Activated T-helper 2 cell treated with anti-CD3 and anti-CD28 coated beads, Interferon-gamma antibody, Interleukin-2, Interleukin-4, amounts not matched to agents 10 μg/mL and 5 μg/mL and 100 μg/mL, durations not matched to agents 14 hours and 24 hours and 36 hours (primary cell): ENCODE data around the gene APP. TPM values are rescaled to one million over a fixed set of nuclear protein-coding genes. Genes with fewer than 3 reads are reported as not detected.

Experiments
- DNase-seq: peaks from one replicate; pipeline ENCODE4 v3.0.0; 2021; ENCODE audit warnings: low spot score
- H3K27ac Mint-ChIP-seq: one replicate; pipeline ENCODE4 v1.8.0; 2021; ENCODE audit warnings: mixed read lengths
- H3K27me3 Mint-ChIP-seq: one replicate; pipeline ENCODE4 v1.8.0; 2021; ENCODE audit warnings: low read depth, mixed read lengths
- H3K36me3 Mint-ChIP-seq: one replicate; pipeline ENCODE4 v1.8.0; 2021; ENCODE audit warnings: low read depth, mixed read lengths
- H3K4me1 Mint-ChIP-seq: one replicate; pipeline ENCODE4 v1.8.0; 2021; ENCODE audit warnings: low read depth, mixed read lengths
- H3K4me3 Mint-ChIP-seq: one replicate; pipeline ENCODE4 v1.8.0; 2021; ENCODE audit warnings: low read depth, mild to moderate bottlenecking, moderate library complexity, mixed read lengths
- H3K9me3 Mint-ChIP-seq: one replicate; pipeline ENCODE4 v1.8.0; 2021; ENCODE audit warnings: mixed read lengths
- intact Hi-C: fragments of 100-400 bp; cut with micrococcal nuclease; formaldehyde crosslinking; loops from one replicate; pipeline ENCODE4 v1.15.1; 2023
- total RNA-seq: library from RNA; stranded (reverse); gene quantifications from 2 replicates; pipeline ENCODE4 v1.2.3, GENCODE V29; 2022

APP gene
- total RNA-seq, 1 donor from 2014 or later, result 86.5 TPM

GRCh38 chr21:25961042-25961441, 209.5 kb downstream of the APP start:
- Mint-ChIP-seq H3K36me3 (no peaks in the 10 kb centered on the region), H3K4me3 (no peak overlapping the region), H3K4me1 (peaks cover 3% of the 10 kb centered on the region), H3K27me3 (no peaks in the 10 kb centered on the region), H3K27ac (no peak overlapping the region), H3K9me3 (no peaks in the 10 kb centered on the region)
- intact Hi-C loops, result no loop called here
- DNase-seq, result no peak

- intact Hi-C loops, result no loop called here
- Mint-ChIP-seq H3K4me3 (no peak overlapping the region), H3K27me3 (no peaks in the 10 kb centered on the region), H3K36me3 (no peaks in the 10 kb centered on the region), H3K27ac (no peak overlapping the region), H3K4me1 (peaks cover 3% of the 10 kb centered on the region), H3K9me3 (no peaks in the 10 kb centered on the region)
- no peak for DNase-seq
Observed at GRCh38 chr21:25960402-25960801, 210.2 kb downstream of the APP start.

- no peaks in the 10 kb centered on the region for H3K9me3 Mint-ChIP-seq
- H3K36me3 Mint-ChIP-seq, result no peaks in the 10 kb centered on the region
- intact Hi-C loops, result no loop called here
- no peak overlapping the region for H3K27ac Mint-ChIP-seq
- peaks cover 3% of the 10 kb centered on the region for H3K4me1 Mint-ChIP-seq
- no peak overlapping the region for H3K4me3 Mint-ChIP-seq
- no peaks in the 10 kb centered on the region for H3K27me3 Mint-ChIP-seq
- no peak for DNase-seq
Observed at GRCh38 chr21:25959799-25960198, 210.8 kb downstream of the APP start.

- Mint-ChIP-seq H3K27me3 (no peaks in the 10 kb centered on the region), H3K36me3 (peaks cover 5% of the 10 kb centered on the region), H3K9me3 (no peaks in the 10 kb centered on the region), H3K4me3 (no peak overlapping the region), H3K27ac (no peak overlapping the region), H3K4me1 (peaks cover 3% of the 10 kb centered on the region)
- no peak for DNase-seq
- intact Hi-C loops, result no loop called here
Observed at GRCh38 chr21:25956993-25957714, 213.4 kb downstream of the APP start.

- no peak for DNase-seq
- Mint-ChIP-seq H3K27me3 (no peaks in the 10 kb centered on the region), H3K4me1 (no peaks in the 10 kb centered on the region), H3K36me3 (peaks cover 5% of the 10 kb centered on the region), H3K9me3 (no peaks in the 10 kb centered on the region), H3K4me3 (no peak overlapping the region), H3K27ac (no peak overlapping the region)
- intact Hi-C loops, result no loop called here
Observed at GRCh38 chr21:25955646-25956045, 214.9 kb downstream of the APP start.

- DNase-seq, result no peak
- Mint-ChIP-seq H3K36me3 (peaks cover 5% of the 10 kb centered on the region), H3K27ac (no peak overlapping the region), H3K27me3 (no peaks in the 10 kb centered on the region), H3K9me3 (no peaks in the 10 kb centered on the region), H3K4me1 (no peaks in the 10 kb centered on the region), H3K4me3 (no peak overlapping the region)
- intact Hi-C loops, result no loop called here
Observed at GRCh38 chr21:25953659-25954058, 216.9 kb downstream of the APP start.

- no peak for DNase-seq
- Mint-ChIP-seq H3K36me3 (peaks cover 5% of the 10 kb centered on the region), H3K9me3 (no peaks in the 10 kb centered on the region), H3K4me1 (no peaks in the 10 kb centered on the region), H3K4me3 (no peak overlapping the region), H3K27ac (no peak overlapping the region), H3K27me3 (no peaks in the 10 kb centered on the region)
- intact Hi-C loops, result no loop called here
Observed at GRCh38 chr21:25953196-25953595, 217.4 kb downstream of the APP start.

GRCh38 chr21:25952306-25952705, 218.3 kb downstream of the APP start:
- Mint-ChIP-seq H3K27me3 (no peaks in the 10 kb centered on the region), H3K4me1 (no peaks in the 10 kb centered on the region), H3K9me3 (no peaks in the 10 kb centered on the region), H3K36me3 (peaks cover 5% of the 10 kb centered on the region), H3K4me3 (no peak overlapping the region), H3K27ac (no peak overlapping the region)
- no peak for DNase-seq
- intact Hi-C loops, result no loop called here

- intact Hi-C loops, result no loop called here
- Mint-ChIP-seq H3K4me3 (no peak overlapping the region), H3K27me3 (no peaks in the 10 kb centered on the region), H3K4me1 (no peaks in the 10 kb centered on the region), H3K27ac (no peak overlapping the region), H3K36me3 (peaks cover 7% of the 10 kb centered on the region), H3K9me3 (peaks cover 6% of the 10 kb centered on the region)
- DNase-seq, result no peak
Observed at GRCh38 chr21:25949701-25950100, 220.9 kb downstream of the APP start.

- no peak overlapping the region for H3K4me3 Mint-ChIP-seq
- no peaks in the 10 kb centered on the region for H3K27me3 Mint-ChIP-seq
- intact Hi-C loops, result no loop called here
- no peaks in the 10 kb centered on the region for H3K4me1 Mint-ChIP-seq
- peaks cover 3% of the 10 kb centered on the region for H3K36me3 Mint-ChIP-seq
- DNase-seq, result no peak
- peaks cover 6% of the 10 kb centered on the region for H3K9me3 Mint-ChIP-seq
- H3K27ac Mint-ChIP-seq, result no peak overlapping the region
Observed at GRCh38 chr21:25944672-25945213, 225.8 kb downstream of the APP start.

- H3K27me3 Mint-ChIP-seq, result no peaks in the 10 kb centered on the region
- H3K27ac Mint-ChIP-seq, result no peak overlapping the region
- H3K4me1 Mint-ChIP-seq, result no peaks in the 10 kb centered on the region
- intact Hi-C loops, result no loop called here
- H3K36me3 Mint-ChIP-seq, result peaks cover 3% of the 10 kb centered on the region
- no peak for DNase-seq
- no peak overlapping the region for H3K4me3 Mint-ChIP-seq
- peaks cover 6% of the 10 kb centered on the region for H3K9me3 Mint-ChIP-seq
Observed at GRCh38 chr21:25944082-25944481, 226.5 kb downstream of the APP start.

GRCh38 chr21:25942135-25942534, 228.4 kb downstream of the APP start:
- intact Hi-C loops, result no loop called here
- no peaks in the 10 kb centered on the region for H3K27me3 Mint-ChIP-seq
- no peaks in the 10 kb centered on the region for H3K4me1 Mint-ChIP-seq
- no peak overlapping the region for H3K27ac Mint-ChIP-seq
- no peak for DNase-seq
- no peak overlapping the region for H3K4me3 Mint-ChIP-seq
- peaks cover 6% of the 10 kb centered on the region for H3K9me3 Mint-ChIP-seq
- peaks cover 3% of the 10 kb centered on the region for H3K36me3 Mint-ChIP-seq

- Mint-ChIP-seq H3K36me3 (peaks cover 2% of the 10 kb centered on the region), H3K4me1 (peaks cover 10% of the 10 kb centered on the region), H3K27ac (no peak overlapping the region), H3K4me3 (no peak overlapping the region), H3K9me3 (no peaks in the 10 kb centered on the region), H3K27me3 (no peaks in the 10 kb centered on the region)
- intact Hi-C loops, result no loop called here
- no peak for DNase-seq
Observed at GRCh38 chr21:25939396-25939761, 231.2 kb downstream of the APP start.
